ENCODE results near the gene GRM8.

- no peak for TF ChIP-seq CTCF (IDR thresholded peaks at IDR 0.05; ENCODE audit: low read length)
- TF ChIP-seq EZH2 (optimal IDR thresholded peaks at IDR 0.05; ENCODE audit: low read depth, low read length): no peak
Observed at GRCh38 chr7:127252778-127253280, at the start of gene GRM8.
